Measurements from ENCODE around the gene C10orf90. TPM values are rescaled to one million over a fixed set of nuclear protein-coding genes. Genes with fewer than 3 reads are reported as not detected.

Gene C10orf90
- total RNA-seq, 1 donor from 2014 or later: not detected

GRCh38 chr10:126393076-126393475, 277.4 kb downstream of the C10orf90 start:
- no peak overlapping the region for H3K27ac ChIP-seq
- no peaks in the 10 kb centered on the region for H4K20me1 ChIP-seq (ENCODE audit: low read depth)
- H3K79me2 ChIP-seq (ENCODE audit: low read depth): no peaks in the 10 kb centered on the region
- no peaks in the 10 kb centered on the region for H3K36me3 Mint-ChIP-seq
- H3K4me1 Mint-ChIP-seq: peaks cover 21% of the 10 kb centered on the region
- H3K9ac ChIP-seq: no peak overlapping the region
- no peak overlapping the region for H3K4me2 ChIP-seq
- TF ChIP-seq EZH2 (IDR thresholded peaks at IDR 0.05) (no peak), EZH2phosphoT487 (IDR thresholded peaks at IDR 0.05) (no peak), CTCF (IDR thresholded peaks at IDR 0.05) (no peak)
- DNase-seq (ENCODE audit: low spot score): no peak
- H3K27me3 ChIP-seq: peaks cover 24% of the 10 kb centered on the region
- no peak overlapping the region for H3K4me3 ChIP-seq
- peaks cover 4% of the 10 kb centered on the region for H3K9me3 Mint-ChIP-seq
- H3F3A ChIP-seq (ENCODE audit: low read depth): peaks cover 7% of the 10 kb centered on the region
- peaks cover 25% of the 10 kb centered on the region for H3K27me3 Mint-ChIP-seq (ENCODE audit: insufficient read depth, low read depth)
- H2AFZ ChIP-seq (replicated peaks): no peak overlapping the region
- no peaks in the 10 kb centered on the region for H3K36me3 ChIP-seq
- no peak overlapping the region for H3K27ac Mint-ChIP-seq
- peaks cover 28% of the 10 kb centered on the region for H3K4me1 ChIP-seq
- no peak overlapping the region for H3K4me3 Mint-ChIP-seq
- H3K9me3 ChIP-seq (ENCODE audit: low read depth): no peaks in the 10 kb centered on the region

GRCh38 chr10:126392469-126392868, 278.0 kb downstream of the C10orf90 start:
- Histone ChIP-seq H4K20me1 (ENCODE audit: low read depth) (no peaks in the 10 kb centered on the region), H3K79me2 (ENCODE audit: low read depth) (no peaks in the 10 kb centered on the region), H3K4me2 (no peak overlapping the region), H3K36me3 (no peaks in the 10 kb centered on the region), H3K27ac (no peak overlapping the region), H3K4me3 (no peak overlapping the region), H3F3A (ENCODE audit: low read depth) (peaks cover 9% of the 10 kb centered on the region), H3K4me1 (peaks cover 25% of the 10 kb centered on the region), H3K9ac (no peak overlapping the region), H3K27me3 (peaks cover 30% of the 10 kb centered on the region), H2AFZ (replicated peaks) (no peak overlapping the region), H3K9me3 (ENCODE audit: low read depth) (no peaks in the 10 kb centered on the region)
- DNase-seq (ENCODE audit: low spot score): no peak
- H3K36me3 Mint-ChIP-seq: no peaks in the 10 kb centered on the region
- no peak overlapping the region for H3K27ac Mint-ChIP-seq
- TF ChIP-seq EZH2 (IDR thresholded peaks at IDR 0.05) (no peak), EZH2phosphoT487 (IDR thresholded peaks at IDR 0.05) (no peak), CTCF (IDR thresholded peaks at IDR 0.05) (no peak)
- H3K27me3 Mint-ChIP-seq (ENCODE audit: insufficient read depth, low read depth): peaks cover 27% of the 10 kb centered on the region
- no peak overlapping the region for H3K4me3 Mint-ChIP-seq
- peaks cover 4% of the 10 kb centered on the region for H3K9me3 Mint-ChIP-seq
- H3K4me1 Mint-ChIP-seq: peaks cover 19% of the 10 kb centered on the region

- H3K9me3 ChIP-seq (ENCODE audit: low read depth): no peaks in the 10 kb centered on the region
- peaks cover 26% of the 10 kb centered on the region for H3K4me1 ChIP-seq
- H3K27me3 ChIP-seq: peaks cover 34% of the 10 kb centered on the region
- H3K4me2 ChIP-seq: no peak overlapping the region
- Mint-ChIP-seq H3K4me1 (peaks cover 21% of the 10 kb centered on the region), H3K9me3 (peaks cover 4% of the 10 kb centered on the region), H3K36me3 (peaks cover 2% of the 10 kb centered on the region), H3K4me3 (no peak overlapping the region), H3K27ac (no peak overlapping the region), H3K27me3 (ENCODE audit: insufficient read depth, low read depth) (peaks cover 31% of the 10 kb centered on the region)
- H2AFZ ChIP-seq (replicated peaks): no peak overlapping the region
- TF ChIP-seq EZH2 (IDR thresholded peaks at IDR 0.05) (no peak), EZH2phosphoT487 (IDR thresholded peaks at IDR 0.05) (no peak), CTCF (IDR thresholded peaks at IDR 0.05) (no peak)
- H3K79me2 ChIP-seq (ENCODE audit: low read depth): no peaks in the 10 kb centered on the region
- no peak for DNase-seq (ENCODE audit: low spot score)
- H4K20me1 ChIP-seq (ENCODE audit: low read depth): no peaks in the 10 kb centered on the region
- no peak overlapping the region for H3K9ac ChIP-seq
- H3F3A ChIP-seq (ENCODE audit: low read depth): peaks cover 13% of the 10 kb centered on the region
- H3K27ac ChIP-seq: no peak overlapping the region
- H3K36me3 ChIP-seq: no peaks in the 10 kb centered on the region
- H3K4me3 ChIP-seq: no peak overlapping the region
Measured at GRCh38 chr10:126392068-126392467, 278.4 kb downstream of the C10orf90 start.

Data from neural progenitor cell (in vitro differentiated cells).